ENCODE measurements around the gene C16orf78. TPM values are rescaled to one million over a fixed set of nuclear protein-coding genes. Genes with fewer than 3 reads are reported as not detected.

Gene C16orf78
- total RNA-seq, 2 donors from 2014 or later = not detected

- Histone ChIP-seq H3K9ac (ENCODE audit: low read depth in 2 of 2, low read length in 2 of 2) (no peak overlapping the region), H3K4me1 (no peaks in the 10 kb centered on the region), H3K27me3 (no peaks in the 10 kb centered on the region), H3K9me3 (no peaks in the 10 kb centered on the region), H3K36me3 (no peaks in the 10 kb centered on the region), H3K4me3 (no peak overlapping the region), H3K27ac (no peak overlapping the region)
- TF ChIP-seq, protein P1, sequence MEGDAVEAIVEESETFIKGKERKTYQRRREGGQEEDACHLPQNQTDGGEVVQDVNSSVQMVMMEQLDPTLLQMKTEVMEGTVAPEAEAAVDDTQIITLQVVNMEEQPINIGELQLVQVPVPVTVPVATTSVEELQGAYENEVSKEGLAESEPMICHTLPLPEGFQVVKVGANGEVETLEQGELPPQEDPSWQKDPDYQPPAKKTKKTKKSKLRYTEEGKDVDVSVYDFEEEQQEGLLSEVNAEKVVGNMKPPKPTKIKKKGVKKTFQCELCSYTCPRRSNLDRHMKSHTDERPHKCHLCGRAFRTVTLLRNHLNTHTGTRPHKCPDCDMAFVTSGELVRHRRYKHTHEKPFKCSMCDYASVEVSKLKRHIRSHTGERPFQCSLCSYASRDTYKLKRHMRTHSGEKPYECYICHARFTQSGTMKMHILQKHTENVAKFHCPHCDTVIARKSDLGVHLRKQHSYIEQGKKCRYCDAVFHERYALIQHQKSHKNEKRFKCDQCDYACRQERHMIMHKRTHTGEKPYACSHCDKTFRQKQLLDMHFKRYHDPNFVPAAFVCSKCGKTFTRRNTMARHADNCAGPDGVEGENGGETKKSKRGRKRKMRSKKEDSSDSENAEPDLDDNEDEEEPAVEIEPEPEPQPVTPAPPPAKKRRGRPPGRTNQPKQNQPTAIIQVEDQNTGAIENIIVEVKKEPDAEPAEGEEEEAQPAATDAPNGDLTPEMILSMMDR (IDR thresholded peaks at IDR 0.05) = no peak
- no peak for DNase-seq
- intact Hi-C loops (cut with DNase I) = no loop called here
These were observed 22.7 kb downstream of the C16orf78 start for GRCh38 chr16:49396206-49396720.

DNA sequence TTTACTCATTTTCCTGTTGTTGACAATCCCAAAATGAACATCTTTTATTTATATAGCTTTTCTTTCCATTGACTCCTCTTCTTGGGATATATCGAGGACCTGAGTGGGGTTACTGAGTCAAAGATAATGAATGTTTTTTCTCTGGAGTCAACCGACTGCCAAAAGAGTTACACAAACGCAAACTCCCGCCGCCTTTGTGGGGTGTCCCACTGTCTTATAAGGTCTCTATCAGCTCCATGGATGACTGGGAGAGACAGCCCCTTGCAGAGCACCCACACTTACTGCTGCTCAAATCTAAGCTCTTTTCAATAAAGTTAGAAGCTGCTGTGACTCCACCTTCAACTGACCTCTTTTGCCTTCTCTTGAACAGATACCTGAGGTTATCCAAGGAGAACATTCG, 25.2 kb downstream of the C16orf78 start:
- Histone ChIP-seq H3K27ac (no peak overlapping the region), H3K4me3 (no peak overlapping the region), H3K9me3 (no peaks in the 10 kb centered on the region), H3K27me3 (no peaks in the 10 kb centered on the region), H3K4me1 (no peaks in the 10 kb centered on the region), H3K36me3 (no peaks in the 10 kb centered on the region), H3K9ac (ENCODE audit: low read depth in 2 of 2, low read length in 2 of 2) (no peak overlapping the region)
- TF ChIP-seq, protein P1 (IDR thresholded peaks at IDR 0.05) = no peak
- intact Hi-C loops (cut with DNase I) = no loop called here
- DNase-seq = no peak

DNA sequence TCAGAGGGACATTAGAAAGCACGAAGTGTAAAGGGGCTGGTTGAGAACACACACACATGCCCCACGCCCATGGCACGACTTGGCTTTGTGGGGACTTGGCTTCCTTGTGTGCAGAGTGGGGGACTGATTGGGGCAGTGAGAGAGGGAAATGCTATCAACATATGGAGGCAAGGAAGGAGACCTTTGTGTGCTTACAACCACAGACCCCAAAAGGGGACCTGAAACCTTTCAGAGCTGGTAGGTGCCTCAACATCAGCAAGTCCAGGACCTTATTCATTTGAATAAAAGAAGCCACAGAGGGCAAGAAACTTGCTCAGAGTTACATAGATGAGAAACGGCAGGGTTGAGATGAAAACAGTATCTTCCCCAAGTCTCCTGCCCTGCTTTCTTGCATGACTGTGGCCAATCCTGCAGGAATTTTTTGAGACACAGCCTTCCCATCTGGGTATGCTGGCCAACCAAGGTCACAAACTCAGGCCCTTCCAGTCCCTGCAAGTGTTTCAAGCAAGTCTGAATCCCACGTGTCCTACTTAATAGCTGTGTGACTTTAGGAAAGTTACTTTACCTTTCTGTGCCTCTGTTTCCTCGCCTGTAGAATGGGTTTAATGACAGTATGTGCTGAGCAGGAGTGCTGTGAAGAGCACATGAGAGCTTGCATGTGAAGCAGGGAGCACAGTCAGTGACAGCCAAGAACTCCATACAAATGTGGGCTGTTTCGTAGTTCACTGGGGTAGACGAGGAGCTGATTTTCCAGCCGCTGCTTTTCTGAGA, 26.2 kb downstream of the C16orf78 start:
- no peak overlapping the region for H3K9ac ChIP-seq (ENCODE audit: low read depth in 2 of 2, low read length in 2 of 2)
- no peaks in the 10 kb centered on the region for H3K27me3 ChIP-seq
- TF ChIP-seq, protein P1 (IDR thresholded peaks at IDR 0.05) = no peak
- H3K9me3 ChIP-seq = no peaks in the 10 kb centered on the region
- H3K4me1 ChIP-seq = no peaks in the 10 kb centered on the region
- no peak overlapping the region for H3K4me3 ChIP-seq
- H3K36me3 ChIP-seq = no peaks in the 10 kb centered on the region
- intact Hi-C loops (cut with DNase I) = no loop called here
- H3K27ac ChIP-seq = no peak overlapping the region
- DNase-seq = no peak

GRCh38 chr16:49400611-49401010, 27.0 kb downstream of the C16orf78 start:
- TF ChIP-seq, protein P1 (IDR thresholded peaks at IDR 0.05) = no peak
- Histone ChIP-seq H3K9ac (ENCODE audit: low read depth in 2 of 2, low read length in 2 of 2) (no peak overlapping the region), H3K9me3 (no peaks in the 10 kb centered on the region), H3K27me3 (no peaks in the 10 kb centered on the region), H3K36me3 (no peaks in the 10 kb centered on the region), H3K4me3 (no peak overlapping the region), H3K27ac (no peak overlapping the region), H3K4me1 (no peaks in the 10 kb centered on the region)
- DNase-seq = no peak
- intact Hi-C loops (cut with DNase I) = no loop called here

DNA sequence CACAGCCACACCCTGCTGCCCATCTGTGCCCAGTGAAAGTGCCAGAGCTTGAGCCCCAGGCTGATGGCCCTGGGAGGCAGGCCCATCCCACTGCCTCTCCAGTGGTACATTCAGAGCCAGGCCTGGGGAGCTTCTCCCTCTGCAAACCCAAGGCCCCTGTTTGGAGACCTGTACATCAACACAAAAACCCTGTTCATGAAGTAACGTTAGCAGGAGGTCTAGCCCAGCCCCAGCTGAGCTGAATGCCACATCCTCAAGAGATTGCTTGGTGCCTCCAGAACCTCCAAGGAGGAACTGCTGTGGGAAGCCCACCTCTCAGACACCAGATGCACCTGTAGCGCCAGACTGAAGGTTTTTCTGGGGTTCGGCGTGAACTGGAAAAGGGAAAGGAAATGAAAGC, 31.5 kb downstream of the C16orf78 start:
- Histone ChIP-seq H3K9ac (ENCODE audit: low read depth in 2 of 2, low read length in 2 of 2) (no peak overlapping the region), H3K27me3 (no peaks in the 10 kb centered on the region), H3K4me1 (no peaks in the 10 kb centered on the region), H3K36me3 (no peaks in the 10 kb centered on the region), H3K9me3 (no peaks in the 10 kb centered on the region), H3K27ac (no peak overlapping the region), H3K4me3 (no peak overlapping the region)
- TF ChIP-seq, protein P1 (IDR thresholded peaks at IDR 0.05) = no peak
- DNase-seq = no peak
- intact Hi-C loops (cut with DNase I) = loop anchor here (5.0 kb wide), 2 partner anchors 187 to 517 kb away; no protein-coding TSS in a partner anchor

Measured in colonic mucosa (tissue), 4 donors.